Measurements from ENCODE around the gene PTPRR.

The PTPRR gene

DNA sequence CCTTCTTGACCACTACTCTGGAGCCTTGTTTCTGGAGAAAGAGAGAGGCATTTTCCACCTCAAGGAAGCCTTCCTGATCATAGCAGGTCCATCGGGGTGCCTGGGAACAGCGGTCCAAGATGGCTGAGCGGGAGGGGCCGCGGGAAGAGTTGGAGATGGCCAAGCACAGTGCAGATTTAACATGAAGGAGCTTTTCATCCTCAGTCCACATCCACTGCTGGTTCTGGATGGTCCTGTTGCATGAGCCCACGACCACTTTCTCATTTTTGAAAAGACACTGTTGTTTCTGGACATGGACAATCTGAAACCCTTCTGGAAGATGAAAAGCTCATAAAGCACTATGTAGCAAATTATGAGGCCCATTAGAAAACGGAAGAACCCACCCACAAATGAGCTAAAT is 284.8 kb downstream of the PTPRR start:
- H4K20me1 ChIP-seq (ENCODE audit: insufficient read depth, low read length, poor library complexity, severe bottlenecking), result no peaks in the 10 kb centered on the region
- TF ChIP-seq EZH2phosphoT487 (IDR thresholded peaks at IDR 0.05; ENCODE audit: borderline replicate concordance), result no peak
- TF ChIP-seq, protein P1, sequence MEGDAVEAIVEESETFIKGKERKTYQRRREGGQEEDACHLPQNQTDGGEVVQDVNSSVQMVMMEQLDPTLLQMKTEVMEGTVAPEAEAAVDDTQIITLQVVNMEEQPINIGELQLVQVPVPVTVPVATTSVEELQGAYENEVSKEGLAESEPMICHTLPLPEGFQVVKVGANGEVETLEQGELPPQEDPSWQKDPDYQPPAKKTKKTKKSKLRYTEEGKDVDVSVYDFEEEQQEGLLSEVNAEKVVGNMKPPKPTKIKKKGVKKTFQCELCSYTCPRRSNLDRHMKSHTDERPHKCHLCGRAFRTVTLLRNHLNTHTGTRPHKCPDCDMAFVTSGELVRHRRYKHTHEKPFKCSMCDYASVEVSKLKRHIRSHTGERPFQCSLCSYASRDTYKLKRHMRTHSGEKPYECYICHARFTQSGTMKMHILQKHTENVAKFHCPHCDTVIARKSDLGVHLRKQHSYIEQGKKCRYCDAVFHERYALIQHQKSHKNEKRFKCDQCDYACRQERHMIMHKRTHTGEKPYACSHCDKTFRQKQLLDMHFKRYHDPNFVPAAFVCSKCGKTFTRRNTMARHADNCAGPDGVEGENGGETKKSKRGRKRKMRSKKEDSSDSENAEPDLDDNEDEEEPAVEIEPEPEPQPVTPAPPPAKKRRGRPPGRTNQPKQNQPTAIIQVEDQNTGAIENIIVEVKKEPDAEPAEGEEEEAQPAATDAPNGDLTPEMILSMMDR (conservative IDR thresholded peaks at IDR 0.05; ENCODE audit: low read length), result no peak
- H3K27me3 ChIP-seq (ENCODE audit: insufficient read depth, low read length, poor library complexity, severe bottlenecking), result no peaks in the 10 kb centered on the region
- H3K36me3 ChIP-seq (ENCODE audit: insufficient read depth, low read length), result no peaks in the 10 kb centered on the region
- no peak overlapping the region for H3K4me3 ChIP-seq (ENCODE audit: low read length, poor library complexity, severe bottlenecking)
- H3K79me2 ChIP-seq (ENCODE audit: insufficient read depth, low read length), result no peaks in the 10 kb centered on the region
- H3K4me1 ChIP-seq (ENCODE audit: insufficient read depth, low read length, poor library complexity, severe bottlenecking), result peaks cover 21% of the 10 kb centered on the region
- H3F3A ChIP-seq (ENCODE audit: low read depth), result no peaks in the 10 kb centered on the region
- H3K9me3 ChIP-seq (ENCODE audit: insufficient read depth, low read depth, low read length), result 0 out of 2 replicates have a peak, but pooled peaks cover 3% of the 10 kb centered on the region
- H3K4me2 ChIP-seq (ENCODE audit: low read depth, low read length, poor library complexity, severe bottlenecking), result no peak overlapping the region
- no peak overlapping the region for H2AFZ ChIP-seq (ENCODE audit: low read length)
- H3K9ac ChIP-seq (ENCODE audit: low read depth, low read length, poor library complexity, severe bottlenecking), result no peak overlapping the region
- H3K9me2 ChIP-seq (replicated peaks; ENCODE audit: low read depth, low read length), result no peaks in the 10 kb centered on the region

- TF ChIP-seq, protein P1 (conservative IDR thresholded peaks at IDR 0.05; ENCODE audit: low read length), result no peak
- TF ChIP-seq EZH2phosphoT487 (IDR thresholded peaks at IDR 0.05; ENCODE audit: borderline replicate concordance), result no peak
- Histone ChIP-seq H3K4me2 (ENCODE audit: low read depth, low read length, poor library complexity, severe bottlenecking) (no peak overlapping the region), H3F3A (ENCODE audit: low read depth) (no peaks in the 10 kb centered on the region), H3K4me3 (ENCODE audit: low read length, poor library complexity, severe bottlenecking) (no peak overlapping the region), H2AFZ (ENCODE audit: low read length) (no peak overlapping the region), H3K36me3 (ENCODE audit: insufficient read depth, low read length) (no peaks in the 10 kb centered on the region), H3K79me2 (ENCODE audit: insufficient read depth, low read length) (no peaks in the 10 kb centered on the region), H3K9me3 (ENCODE audit: insufficient read depth, low read depth, low read length) (0 out of 2 replicates have a peak, but pooled peaks cover 3% of the 10 kb centered on the region), H3K9me2 (replicated peaks; ENCODE audit: low read depth, low read length) (no peaks in the 10 kb centered on the region), H3K4me1 (ENCODE audit: insufficient read depth, low read length, poor library complexity, severe bottlenecking) (no peaks in the 10 kb centered on the region), H3K9ac (ENCODE audit: low read depth, low read length, poor library complexity, severe bottlenecking) (no peak overlapping the region), H3K27me3 (ENCODE audit: insufficient read depth, low read length, poor library complexity, severe bottlenecking) (no peaks in the 10 kb centered on the region), H4K20me1 (ENCODE audit: insufficient read depth, low read length, poor library complexity, severe bottlenecking) (no peaks in the 10 kb centered on the region)
Measured at GRCh38 chr12:70628701-70629480, 291.6 kb downstream of the PTPRR start.

- no peak overlapping the region for H3K4me2 ChIP-seq (ENCODE audit: low read depth, low read length, poor library complexity, severe bottlenecking)
Measured at GRCh38 chr12:70627677-70628076, 292.9 kb downstream of the PTPRR start.

More at GRCh38 chr12:70627677-70628076, 292.9 kb downstream of the PTPRR start:
- Histone ChIP-seq H3K4me3 (ENCODE audit: low read length, poor library complexity, severe bottlenecking) (no peak overlapping the region), H3F3A (ENCODE audit: low read depth) (no peaks in the 10 kb centered on the region), H3K27me3 (ENCODE audit: insufficient read depth, low read length, poor library complexity, severe bottlenecking) (no peaks in the 10 kb centered on the region), H4K20me1 (ENCODE audit: insufficient read depth, low read length, poor library complexity, severe bottlenecking) (no peaks in the 10 kb centered on the region), H3K9me3 (ENCODE audit: insufficient read depth, low read depth, low read length) (0 out of 2 replicates have a peak, but pooled peaks cover 3% of the 10 kb centered on the region), H3K9ac (ENCODE audit: low read depth, low read length, poor library complexity, severe bottlenecking) (no peak overlapping the region), H2AFZ (ENCODE audit: low read length) (no peak overlapping the region), H3K4me1 (ENCODE audit: insufficient read depth, low read length, poor library complexity, severe bottlenecking) (no peaks in the 10 kb centered on the region), H3K79me2 (ENCODE audit: insufficient read depth, low read length) (no peaks in the 10 kb centered on the region), H3K36me3 (ENCODE audit: insufficient read depth, low read length) (no peaks in the 10 kb centered on the region), H3K9me2 (replicated peaks; ENCODE audit: low read depth, low read length) (no peaks in the 10 kb centered on the region)
- TF ChIP-seq, protein P1 (conservative IDR thresholded peaks at IDR 0.05; ENCODE audit: low read length), result no peak
- TF ChIP-seq EZH2phosphoT487 (IDR thresholded peaks at IDR 0.05; ENCODE audit: borderline replicate concordance), result no peak

Data from Loucy (cell line).